ENCODE results near the gene SOX12.

The SOX12 gene

GRCh38 chr20:309306-309840 is 16.0 kb upstream of the SOX12 start:
- no peaks in the 10 kb centered on the region for H3K4me1 ChIP-seq
- H3K9me3 ChIP-seq, result no peaks in the 10 kb centered on the region
- H3K27me3 ChIP-seq, result no peaks in the 10 kb centered on the region
- DNase-seq, result no peak
- TF ChIP-seq, protein P1, sequence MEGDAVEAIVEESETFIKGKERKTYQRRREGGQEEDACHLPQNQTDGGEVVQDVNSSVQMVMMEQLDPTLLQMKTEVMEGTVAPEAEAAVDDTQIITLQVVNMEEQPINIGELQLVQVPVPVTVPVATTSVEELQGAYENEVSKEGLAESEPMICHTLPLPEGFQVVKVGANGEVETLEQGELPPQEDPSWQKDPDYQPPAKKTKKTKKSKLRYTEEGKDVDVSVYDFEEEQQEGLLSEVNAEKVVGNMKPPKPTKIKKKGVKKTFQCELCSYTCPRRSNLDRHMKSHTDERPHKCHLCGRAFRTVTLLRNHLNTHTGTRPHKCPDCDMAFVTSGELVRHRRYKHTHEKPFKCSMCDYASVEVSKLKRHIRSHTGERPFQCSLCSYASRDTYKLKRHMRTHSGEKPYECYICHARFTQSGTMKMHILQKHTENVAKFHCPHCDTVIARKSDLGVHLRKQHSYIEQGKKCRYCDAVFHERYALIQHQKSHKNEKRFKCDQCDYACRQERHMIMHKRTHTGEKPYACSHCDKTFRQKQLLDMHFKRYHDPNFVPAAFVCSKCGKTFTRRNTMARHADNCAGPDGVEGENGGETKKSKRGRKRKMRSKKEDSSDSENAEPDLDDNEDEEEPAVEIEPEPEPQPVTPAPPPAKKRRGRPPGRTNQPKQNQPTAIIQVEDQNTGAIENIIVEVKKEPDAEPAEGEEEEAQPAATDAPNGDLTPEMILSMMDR (IDR thresholded peaks at IDR 0.05; ENCODE audit: low read depth, low read length), result no peak
- peak overlapping the region; percentile 59 for H3K4me3 ChIP-seq (ENCODE audit: low read depth, low read length)
- H3K36me3 ChIP-seq, result no peaks in the 10 kb centered on the region

GRCh38 chr20:309841-310644 is 15.3 kb upstream of the SOX12 start:
- Histone ChIP-seq H3K9me3 (no peaks in the 10 kb centered on the region), H3K4me3 (ENCODE audit: low read depth, low read length) (peak overlapping the region; percentile 59), H3K27me3 (no peaks in the 10 kb centered on the region), H3K4me1 (no peaks in the 10 kb centered on the region), H3K36me3 (no peaks in the 10 kb centered on the region)
- peak; percentile 96 for DNase-seq
- TF ChIP-seq, protein P1 (IDR thresholded peaks at IDR 0.05; ENCODE audit: low read depth, low read length), result no peak

GRCh38 chr20:310645-311044 is 14.7 kb upstream of the SOX12 start:
- H3K9me3 ChIP-seq, result no peaks in the 10 kb centered on the region
- H3K4me1 ChIP-seq, result no peaks in the 10 kb centered on the region
- TF ChIP-seq, protein P1 (IDR thresholded peaks at IDR 0.05; ENCODE audit: low read depth, low read length), result no peak
- no peaks in the 10 kb centered on the region for H3K27me3 ChIP-seq
- DNase-seq, result no peak
- H3K4me3 ChIP-seq (ENCODE audit: low read depth, low read length), result peak overlapping the region; percentile 31
- H3K36me3 ChIP-seq, result no peaks in the 10 kb centered on the region

- no peaks in the 10 kb centered on the region for H3K27me3 ChIP-seq
- no peaks in the 10 kb centered on the region for H3K4me1 ChIP-seq
- no peaks in the 10 kb centered on the region for H3K9me3 ChIP-seq
- H3K4me3 ChIP-seq (ENCODE audit: low read depth, low read length), result no peak overlapping the region
- H3K36me3 ChIP-seq, result no peaks in the 10 kb centered on the region
- TF ChIP-seq, protein P1 (IDR thresholded peaks at IDR 0.05; ENCODE audit: low read depth, low read length), result no peak
- no peak for DNase-seq
These were observed 13.7 kb upstream of the SOX12 start for GRCh38 chr20:311609-312008.

DNA sequence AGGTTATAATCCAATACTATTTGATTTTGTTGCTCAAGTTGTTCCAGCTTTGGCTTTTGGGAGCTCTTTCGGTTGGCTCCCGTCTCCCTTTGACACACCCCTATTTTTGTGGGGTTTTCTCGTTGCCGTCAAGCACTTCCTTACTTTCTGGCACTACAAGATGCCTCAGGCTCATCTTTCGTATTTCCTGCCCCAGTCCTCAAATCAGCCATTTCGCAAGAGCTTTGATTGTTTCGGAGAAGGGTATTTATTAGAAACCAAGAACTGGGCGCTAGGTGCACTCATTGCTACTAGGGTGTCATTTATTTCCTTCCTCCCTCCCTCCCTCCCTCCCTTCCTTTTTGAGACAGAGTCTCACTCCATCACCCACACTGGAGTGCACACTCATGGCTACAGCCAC is 13.3 kb upstream of the SOX12 start:
- TF ChIP-seq, protein P1 (IDR thresholded peaks at IDR 0.05; ENCODE audit: low read depth, low read length), result no peak
- no peak for DNase-seq
- H3K4me1 ChIP-seq, result no peaks in the 10 kb centered on the region
- H3K36me3 ChIP-seq, result no peaks in the 10 kb centered on the region
- no peak overlapping the region for H3K4me3 ChIP-seq (ENCODE audit: low read depth, low read length)
- no peaks in the 10 kb centered on the region for H3K27me3 ChIP-seq
- H3K9me3 ChIP-seq, result no peaks in the 10 kb centered on the region

GRCh38 chr20:312866-313265 is 12.5 kb upstream of the SOX12 start:
- Histone ChIP-seq H3K9me3 (no peaks in the 10 kb centered on the region), H3K27me3 (no peaks in the 10 kb centered on the region), H3K4me3 (ENCODE audit: low read depth, low read length) (no peak overlapping the region), H3K4me1 (no peaks in the 10 kb centered on the region), H3K36me3 (no peaks in the 10 kb centered on the region)
- TF ChIP-seq, protein P1 (IDR thresholded peaks at IDR 0.05; ENCODE audit: low read depth, low read length), result no peak
- DNase-seq, result no peak
